Measurements from ENCODE around the gene ITIH1. TPM values are rescaled to one million over a fixed set of nuclear protein-coding genes. Genes with fewer than 3 reads are reported as not detected.
A peak's percentile ranks its signal among the peaks of the same experiment; 100 is the strongest.

The ITIH1 gene
- total RNA-seq, 1 donor from 2014 or later: not detected

GRCh38 chr3:52763466-52763865 is 13.9 kb upstream of the ITIH1 start:
- Histone ChIP-seq H2AFZ (ENCODE audit: low read depth, low read length) (no peak overlapping the region), H3K36me3 (ENCODE audit: insufficient read depth, low read length) (peaks cover 22% of the 10 kb centered on the region), H4K20me1 (ENCODE audit: insufficient read depth, low read length) (no peaks in the 10 kb centered on the region), H3K9me3 (ENCODE audit: insufficient read depth, low read depth, low read length) (no peaks in the 10 kb centered on the region), H3K79me2 (ENCODE audit: insufficient read depth, low read length) (peaks cover 7% of the 10 kb centered on the region), H3K4me3 (ENCODE audit: insufficient read depth, low read depth, low read length) (no peak overlapping the region), H3K27ac (ENCODE audit: low read depth, low read length) (no peak overlapping the region), H3K4me2 (ENCODE audit: low read length) (no peak overlapping the region), H3K27me3 (ENCODE audit: insufficient read depth, low read length) (no peaks in the 10 kb centered on the region), H3K4me1 (ENCODE audit: insufficient read depth, low read length) (no peaks in the 10 kb centered on the region), H3K9ac (ENCODE audit: low read length) (no peak overlapping the region)
- TF ChIP-seq CTCF (IDR thresholded peaks at IDR 0.05; ENCODE audit: insufficient read depth, low read depth, low read length) (no peak), EZH2 (IDR thresholded peaks at IDR 0.05; ENCODE audit: insufficient read depth, low read length) (no peak)
- H3K4me1 Mint-ChIP-seq (ENCODE audit: low read depth, unreplicated experiment): no peaks in the 10 kb centered on the region
- DNase-seq (ENCODE audit: low read depth) (no peak), FAIRE-seq (no peak)
- H3K9me3 Mint-ChIP-seq (ENCODE audit: unreplicated experiment): no peaks in the 10 kb centered on the region
- H3K36me3 Mint-ChIP-seq (ENCODE audit: low read depth, unreplicated experiment): peaks cover 14% of the 10 kb centered on the region
- H3K27ac Mint-ChIP-seq (ENCODE audit: unreplicated experiment): no peak overlapping the region
- H3K4me3 Mint-ChIP-seq (ENCODE audit: unreplicated experiment): no peak overlapping the region
- no peaks in the 10 kb centered on the region for H3K27me3 Mint-ChIP-seq (ENCODE audit: low read depth, unreplicated experiment)

GRCh38 chr3:52769786-52770455 is 7.5 kb upstream of the ITIH1 start:
- Mint-ChIP-seq H3K27ac (ENCODE audit: unreplicated experiment) (no peak overlapping the region), H3K4me1 (ENCODE audit: low read depth, unreplicated experiment) (peaks cover 7% of the 10 kb centered on the region), H3K9me3 (ENCODE audit: unreplicated experiment) (no peaks in the 10 kb centered on the region), H3K36me3 (ENCODE audit: low read depth, unreplicated experiment) (peaks cover 2% of the 10 kb centered on the region), H3K27me3 (ENCODE audit: low read depth, unreplicated experiment) (peaks cover 5% of the 10 kb centered on the region), H3K4me3 (ENCODE audit: unreplicated experiment) (peak overlapping the region; percentile 99)
- Histone ChIP-seq H4K20me1 (ENCODE audit: insufficient read depth, low read length) (no peaks in the 10 kb centered on the region), H3K27ac (ENCODE audit: low read depth, low read length) (no peak overlapping the region), H3K79me2 (ENCODE audit: insufficient read depth, low read length) (peaks cover 29% of the 10 kb centered on the region), H3K9ac (ENCODE audit: low read length) (peak overlapping the region; percentile 86), H3K4me2 (ENCODE audit: low read length) (peak overlapping the region; percentile 95), H2AFZ (ENCODE audit: low read depth, low read length) (peak overlapping the region; percentile 98), H3K36me3 (ENCODE audit: insufficient read depth, low read length) (peaks cover 8% of the 10 kb centered on the region), H3K9me3 (ENCODE audit: insufficient read depth, low read depth, low read length) (no peaks in the 10 kb centered on the region), H3K27me3 (ENCODE audit: insufficient read depth, low read length) (no peaks in the 10 kb centered on the region), H3K4me3 (ENCODE audit: insufficient read depth, low read depth, low read length) (peak overlapping the region; percentile 84), H3K4me1 (ENCODE audit: insufficient read depth, low read length) (peaks cover 9% of the 10 kb centered on the region)
- TF ChIP-seq CTCF (IDR thresholded peaks at IDR 0.05; ENCODE audit: insufficient read depth, low read depth, low read length): no peak
- no peak for TF ChIP-seq EZH2 (IDR thresholded peaks at IDR 0.05; ENCODE audit: insufficient read depth, low read length)
- DNase-seq (ENCODE audit: low read depth) (no peak), FAIRE-seq (no peak)

All from astrocyte (in vitro differentiated cells and primary cell).